ENCODE results near the gene TRRAP. TPM values are rescaled to one million over a fixed set of nuclear protein-coding genes. Genes with fewer than 3 reads are reported as not detected.
"Not testable (repeated sequence)": the region's sequence is repeated elsewhere in the genome, so short reads cannot be mapped to it uniquely, and the experiment has no call there.

The TRRAP gene
- total RNA-seq, 1 donor, result 25.4 TPM

GRCh38 chr7:99035723-99036545 is 157.6 kb downstream of the TRRAP start:
- no peak overlapping the region for H3K4me3 ChIP-seq (ENCODE audit: low read length)
- H3K9me3 ChIP-seq (ENCODE audit: low read depth, low read length), result no peaks in the 10 kb centered on the region
- no peaks in the 10 kb centered on the region for H3K4me1 ChIP-seq (ENCODE audit: insufficient read depth, low read length)
- no peaks in the 10 kb centered on the region for H3K27me3 ChIP-seq (ENCODE audit: insufficient read depth, low read length)

GRCh38 chr7:99036546-99037111 is 158.3 kb downstream of the TRRAP start:
- Histone ChIP-seq H3K9me3 (ENCODE audit: low read depth, low read length) (no peaks in the 10 kb centered on the region), H3K4me3 (ENCODE audit: low read length) (no peak overlapping the region), H3K27me3 (ENCODE audit: insufficient read depth, low read length) (no peaks in the 10 kb centered on the region), H3K4me1 (ENCODE audit: insufficient read depth, low read length) (no peaks in the 10 kb centered on the region)

- H3K4me3 ChIP-seq (ENCODE audit: low read length), result no peak overlapping the region
- H3K27me3 ChIP-seq (ENCODE audit: insufficient read depth, low read length), result no peaks in the 10 kb centered on the region
- H3K4me1 ChIP-seq (ENCODE audit: insufficient read depth, low read length), result no peaks in the 10 kb centered on the region
- no peaks in the 10 kb centered on the region for H3K9me3 ChIP-seq (ENCODE audit: low read depth, low read length)
Observed at GRCh38 chr7:99037327-99037940, 159.1 kb downstream of the TRRAP start.

GRCh38 chr7:99038086-99038855 is 159.9 kb downstream of the TRRAP start:
- H3K27me3 ChIP-seq (ENCODE audit: insufficient read depth, low read length), result no peaks in the 10 kb centered on the region
- no peak overlapping the region for H3K4me3 ChIP-seq (ENCODE audit: low read length)
- no peaks in the 10 kb centered on the region for H3K9me3 ChIP-seq (ENCODE audit: low read depth, low read length)
- no peaks in the 10 kb centered on the region for H3K4me1 ChIP-seq (ENCODE audit: insufficient read depth, low read length)

- Histone ChIP-seq H3K27me3 (ENCODE audit: insufficient read depth, low read length) (no peaks in the 10 kb centered on the region), H3K9me3 (ENCODE audit: low read depth, low read length) (no peaks in the 10 kb centered on the region)
Observed at GRCh38 chr7:99039384-99039891, 161.1 kb downstream of the TRRAP start.

GRCh38 chr7:99040104-99040958 is 162.0 kb downstream of the TRRAP start:
- no peak overlapping the region for H3K4me3 ChIP-seq (ENCODE audit: low read length)
- H3K4me1 ChIP-seq (ENCODE audit: insufficient read depth, low read length), result no peaks in the 10 kb centered on the region
- no peaks in the 10 kb centered on the region for H3K27me3 ChIP-seq (ENCODE audit: insufficient read depth, low read length)
- H3K9me3 ChIP-seq (ENCODE audit: low read depth, low read length), result no peaks in the 10 kb centered on the region

More at GRCh38 chr7:99039384-99039891, 161.1 kb downstream of the TRRAP start:
- no peaks in the 10 kb centered on the region for H3K4me1 ChIP-seq (ENCODE audit: insufficient read depth, low read length)
- H3K4me3 ChIP-seq (ENCODE audit: low read length), result no peak overlapping the region

GRCh38 chr7:99041526-99041925 is 163.2 kb downstream of the TRRAP start:
- Histone ChIP-seq H3K9me3 (ENCODE audit: low read depth, low read length) (no peaks in the 10 kb centered on the region), H3K4me3 (ENCODE audit: low read length) (no peak overlapping the region), H3K27me3 (ENCODE audit: insufficient read depth, low read length) (no peaks in the 10 kb centered on the region), H3K4me1 (ENCODE audit: insufficient read depth, low read length) (no peaks in the 10 kb centered on the region)

- no peaks in the 10 kb centered on the region for H3K27me3 ChIP-seq (ENCODE audit: insufficient read depth, low read length)
- H3K4me3 ChIP-seq (ENCODE audit: low read length), result no peak overlapping the region
- no peaks in the 10 kb centered on the region for H3K4me1 ChIP-seq (ENCODE audit: insufficient read depth, low read length)
- H3K9me3 ChIP-seq (ENCODE audit: low read depth, low read length), result no peaks in the 10 kb centered on the region
Observed at GRCh38 chr7:99042957-99043356, 164.6 kb downstream of the TRRAP start.

GRCh38 chr7:99044858-99045257 is 166.5 kb downstream of the TRRAP start:
- not testable (repeated sequence) for H3K4me1 ChIP-seq (ENCODE audit: insufficient read depth, low read length); H3K27me3 ChIP-seq (ENCODE audit: insufficient read depth, low read length); H3K9me3 ChIP-seq (ENCODE audit: low read depth, low read length); H3K4me3 ChIP-seq (ENCODE audit: low read length)

GRCh38 chr7:99046262-99046661 is 167.9 kb downstream of the TRRAP start:
- not testable (repeated sequence) for H3K4me3 ChIP-seq (ENCODE audit: low read length); H3K9me3 ChIP-seq (ENCODE audit: low read depth, low read length); H3K4me1 ChIP-seq (ENCODE audit: insufficient read depth, low read length); H3K27me3 ChIP-seq (ENCODE audit: insufficient read depth, low read length)

GRCh38 chr7:99046722-99047121 is 168.4 kb downstream of the TRRAP start:
- Histone ChIP-seq H3K4me3 (ENCODE audit: low read length) (no peak overlapping the region), H3K9me3 (ENCODE audit: low read depth, low read length) (no peaks in the 10 kb centered on the region), H3K4me1 (ENCODE audit: insufficient read depth, low read length) (no peaks in the 10 kb centered on the region), H3K27me3 (ENCODE audit: insufficient read depth, low read length) (no peaks in the 10 kb centered on the region)

- no peaks in the 10 kb centered on the region for H3K9me3 ChIP-seq (ENCODE audit: low read depth, low read length)
- H3K27me3 ChIP-seq (ENCODE audit: insufficient read depth, low read length), result no peaks in the 10 kb centered on the region
- no peaks in the 10 kb centered on the region for H3K4me1 ChIP-seq (ENCODE audit: insufficient read depth, low read length)
- no peak overlapping the region for H3K4me3 ChIP-seq (ENCODE audit: low read length)
Observed at GRCh38 chr7:99047526-99048077, 169.3 kb downstream of the TRRAP start.

GRCh38 chr7:99050971-99051370 is 172.6 kb downstream of the TRRAP start:
- H3K27me3 ChIP-seq (ENCODE audit: insufficient read depth, low read length), result no peaks in the 10 kb centered on the region
- H3K9me3 ChIP-seq (ENCODE audit: low read depth, low read length), result no peaks in the 10 kb centered on the region
- no peak overlapping the region for H3K4me3 ChIP-seq (ENCODE audit: low read length)
- no peaks in the 10 kb centered on the region for H3K4me1 ChIP-seq (ENCODE audit: insufficient read depth, low read length)

GRCh38 chr7:99054781-99055180 is 176.4 kb downstream of the TRRAP start:
- Histone ChIP-seq H3K4me1 (ENCODE audit: insufficient read depth, low read length) (no peaks in the 10 kb centered on the region), H3K27me3 (ENCODE audit: insufficient read depth, low read length) (no peaks in the 10 kb centered on the region)

More at GRCh38 chr7:99054781-99055180, 176.4 kb downstream of the TRRAP start:
- Histone ChIP-seq H3K9me3 (ENCODE audit: low read depth, low read length) (no peaks in the 10 kb centered on the region), H3K4me3 (ENCODE audit: low read length) (no peak overlapping the region)
